NCI-H2227 treated with DMSO at 0.1 percent for 48 hours (cell line): ENCODE results near the gene CD33.
"Not testable (repeated sequence)": the region's sequence is repeated elsewhere in the genome, so short reads cannot be mapped to it uniquely, and the experiment has no call there.

Source experiments
- DNase-seq: peaks from one replicate; lab custom pipeline; 2025; lab: John Stamatoyannopoulos, UW

The CD33 gene

GRCh38 chr19:51224898-51225393 is at the start of gene CD33:
Gene CD33 (plus strand): TSS chr19:51225080. CDS start chr19:51225119, 39 bp downstream.
- DNase-seq = not testable (repeated sequence)

GRCh38 chr19:51179256-51179655 is 45.6 kb upstream of the CD33 start:
- DNase-seq = no peak

- DNase-seq = no peak
Observed at GRCh38 chr19:51181377-51181912, 43.4 kb upstream of the CD33 start.

GRCh38 chr19:51181913-51182419 is 42.9 kb upstream of the CD33 start:
- no peak for DNase-seq

GRCh38 chr19:51183629-51184028 is 41.3 kb upstream of the CD33 start:
- no peak for DNase-seq

GRCh38 chr19:51185069-51185867 is 39.6 kb upstream of the CD33 start:
- DNase-seq = no peak

- no peak for DNase-seq
Observed at GRCh38 chr19:51185868-51186215, 39.0 kb upstream of the CD33 start.

- DNase-seq = no peak
Observed at GRCh38 chr19:51186323-51186722, 38.6 kb upstream of the CD33 start.

- DNase-seq = no peak
Observed at GRCh38 chr19:51187395-51188226, 37.3 kb upstream of the CD33 start.

GRCh38 chr19:51188227-51188559 is 36.7 kb upstream of the CD33 start:
- DNase-seq = no peak

GRCh38 chr19:51192689-51193088 is 32.2 kb upstream of the CD33 start:
- DNase-seq = no peak

- no peak for DNase-seq
Observed at GRCh38 chr19:51194527-51195315, 30.2 kb upstream of the CD33 start.

GRCh38 chr19:51195316-51195586 is 29.6 kb upstream of the CD33 start:
- DNase-seq = no peak

- DNase-seq = no peak
Observed at GRCh38 chr19:51195616-51196015, 29.3 kb upstream of the CD33 start.

- no peak for DNase-seq
Observed at GRCh38 chr19:51196181-51196580, 28.7 kb upstream of the CD33 start.

GRCh38 chr19:51198641-51199040 is 26.2 kb upstream of the CD33 start:
- no peak for DNase-seq

- DNase-seq = no peak
Observed at GRCh38 chr19:51200071-51200666, 24.7 kb upstream of the CD33 start.

- DNase-seq = no peak
Observed at GRCh38 chr19:51201712-51202111, 23.2 kb upstream of the CD33 start.

- DNase-seq = no peak
Observed at GRCh38 chr19:51203916-51204315, 21.0 kb upstream of the CD33 start.

GRCh38 chr19:51204321-51204720 is 20.6 kb upstream of the CD33 start:
- DNase-seq = no peak

- DNase-seq = no peak
Observed at GRCh38 chr19:51207747-51208146, 17.1 kb upstream of the CD33 start.
